HG03066 (cell line): ENCODE data around the gene CCDC154.

ENCODE experiments used
- ATAC-seq: cut with Tn5 transposase; IDR thresholded peaks from one replicate; pipeline ENCODE4 v1.9.1; 2021; ENCODE audit warnings: low read depth; ENCODE audit not compliant: unreplicated experiment

Gene CCDC154

GRCh38 chr16:1438229-1439057, 5.9 kb downstream of the CCDC154 start:
- ATAC-seq, result no peak

GRCh38 chr16:1437606-1438005, 6.8 kb downstream of the CCDC154 start:
- no peak for ATAC-seq

- no peak for ATAC-seq
Measured at GRCh38 chr16:1436731-1437355, 7.5 kb downstream of the CCDC154 start.

GRCh38 chr16:1435921-1436697, 8.2 kb downstream of the CCDC154 start:
- ATAC-seq, result no peak

- no peak for ATAC-seq
Measured at GRCh38 chr16:1434644-1435592, 9.4 kb downstream of the CCDC154 start.

- ATAC-seq, result no peak
Measured at GRCh38 chr16:1433756-1434155, 10.6 kb downstream of the CCDC154 start.

GRCh38 chr16:1433263-1433560, 11.1 kb downstream of the CCDC154 start:
- ATAC-seq, result no peak

- ATAC-seq, result no peak
Measured at GRCh38 chr16:1432388-1433262, 11.7 kb downstream of the CCDC154 start.

- ATAC-seq, result no peak
Measured at GRCh38 chr16:1431497-1432270, 12.7 kb downstream of the CCDC154 start.

- ATAC-seq, result no peak
Measured at GRCh38 chr16:1430759-1431496, 13.4 kb downstream of the CCDC154 start, which contains the start of gene PERCC1. TSS of gene PERCC1 (plus strand) at chr16:1431078. CDS start at chr16:1432594, 1,516 bp downstream.

GRCh38 chr16:1430214-1430758, 14.1 kb downstream of the CCDC154 start:
- ATAC-seq, result no peak

GRCh38 chr16:1429631-1430030, 14.7 kb downstream of the CCDC154 start:
- no peak for ATAC-seq

- no peak for ATAC-seq
Measured at GRCh38 chr16:1429012-1429411, 15.3 kb downstream of the CCDC154 start.

GRCh38 chr16:1428511-1428910, 15.8 kb downstream of the CCDC154 start:
- no peak for ATAC-seq

GRCh38 chr16:1427473-1428461, 16.6 kb downstream of the CCDC154 start:
- ATAC-seq, result no peak

- ATAC-seq, result no peak
Measured at GRCh38 chr16:1426734-1427471, 17.5 kb downstream of the CCDC154 start.
